BLaER1 (cell line): Measurements from ENCODE around the gene HAS3.

ENCODE experiments used
- H3K27ac ChIP-seq: shearing (Covaris generic); formaldehyde crosslinking; 2 replicates; pipeline ENCODE4 v1.8.1; 2022
- H3K27me3 ChIP-seq: shearing (Covaris generic); formaldehyde crosslinking; 2 replicates; pipeline ENCODE4 v1.8.1; 2022
- H3K36me3 ChIP-seq: shearing (Covaris generic); formaldehyde crosslinking; 2 replicates; pipeline ENCODE4 v1.8.1; 2022
- H3K4me1 ChIP-seq: shearing (Covaris generic); formaldehyde crosslinking; 2 replicates; pipeline ENCODE4 v1.8.1; 2022
- H3K4me2 ChIP-seq: shearing (Covaris generic); formaldehyde crosslinking; 2 replicates; pipeline ENCODE4 v1.8.1; 2022
- H3K4me3 ChIP-seq: shearing (Covaris generic); formaldehyde crosslinking; 2 replicates; pipeline ENCODE4 v1.8.1; 2022
- H3K9ac ChIP-seq: shearing (Covaris generic); formaldehyde crosslinking; 2 replicates; pipeline ENCODE4 v1.8.1; 2022
- H3K9me3 ChIP-seq: shearing (Covaris generic); formaldehyde crosslinking; 2 replicates; pipeline ENCODE4 v1.8.1; 2022
- H4K20me1 ChIP-seq: shearing (Covaris generic); formaldehyde crosslinking; 2 replicates; pipeline ENCODE4 v1.8.1; 2022
- Cebpa-rat ChIP-seq: shearing (Covaris generic); IDR thresholded peaks from 2 replicates; pipeline ENCODE4 v1.8.1; 2022

HAS3 gene

GRCh38 chr16:69166946-69167930 lies 61.8 kb downstream of the HAS3 start:
- no peaks in the 10 kb centered on the region for H3K9me3 ChIP-seq
- H3K27me3 ChIP-seq: no peaks in the 10 kb centered on the region
- H3K9ac ChIP-seq: no peak overlapping the region
- H3K27ac ChIP-seq: no peak overlapping the region
- H4K20me1 ChIP-seq: peaks cover 12% of the 10 kb centered on the region
- peaks cover 87% of the 10 kb centered on the region for H3K36me3 ChIP-seq
- H3K4me1 ChIP-seq: peaks cover 7% of the 10 kb centered on the region
- no peak overlapping the region for H3K4me2 ChIP-seq
- no peak for TF ChIP-seq Cebpa-rat
- no peak overlapping the region for H3K4me3 ChIP-seq
